Stimulated activated CD8-positive, alpha-beta memory T cell treated with anti-CD3 and anti-CD28 coated beads, Interleukin-4, amount 100 ng/mL, for 24 hours (primary cell): ENCODE data around the gene SAMD11.
"Not testable (repeated sequence)": the region's sequence is repeated elsewhere in the genome, so short reads cannot be mapped to it uniquely, and the experiment has no call there.

Experiments
- DNase-seq: peaks from one replicate; pipeline ENCODE4 v3.0.0-alpha.2; 2020; ENCODE audit warnings: low read depth

Gene SAMD11

GRCh38 chr1:945688-946556 lies 22.2 kb downstream of the SAMD11 start:
- no peak for DNase-seq

- DNase-seq, result not testable (repeated sequence)
These were observed 23.1 kb downstream of the SAMD11 start for GRCh38 chr1:946811-947210.

GRCh38 chr1:947958-948357 lies 24.2 kb downstream of the SAMD11 start:
- DNase-seq, result no peak

- DNase-seq, result no peak
These were observed 26.5 kb downstream of the SAMD11 start for GRCh38 chr1:950268-950667.

- no peak for DNase-seq
These were observed 27.2 kb downstream of the SAMD11 start for GRCh38 chr1:950881-951280.

GRCh38 chr1:951364-951763 lies 27.6 kb downstream of the SAMD11 start:
- DNase-seq, result no peak

GRCh38 chr1:952201-952600 lies 28.5 kb downstream of the SAMD11 start:
- no peak for DNase-seq

GRCh38 chr1:952603-953002 lies 28.9 kb downstream of the SAMD11 start:
- no peak for DNase-seq

- no peak for DNase-seq
These were observed 30.0 kb downstream of the SAMD11 start for GRCh38 chr1:953524-954320.

- DNase-seq, result no peak
These were observed 31.2 kb downstream of the SAMD11 start for GRCh38 chr1:954927-955326.

GRCh38 chr1:955474-955873 lies 31.8 kb downstream of the SAMD11 start:
- no peak for DNase-seq

GRCh38 chr1:956636-957035 lies 32.9 kb downstream of the SAMD11 start:
- no peak for DNase-seq

GRCh38 chr1:958823-959730 lies 35.4 kb downstream of the SAMD11 start, which contains the start of gene NOC2L:
NOC2L (minus strand) TSS chr1:959256; CDS start chr1:959240, 16 bp downstream.
- DNase-seq, result peak; percentile 97

GRCh38 chr1:959731-960362 lies 36.1 kb downstream of the SAMD11 start:
- DNase-seq, result no peak

GRCh38 chr1:960363-961131 lies 36.8 kb downstream of the SAMD11 start, which contains the start of gene KLHL17:
KLHL17 (plus strand) TSS chr1:960584; CDS start chr1:960694, 110 bp downstream.
- DNase-seq, result peak; percentile 77

GRCh38 chr1:961132-961669 lies 37.5 kb downstream of the SAMD11 start:
- no peak for DNase-seq

- no peak for DNase-seq
These were observed 38.9 kb downstream of the SAMD11 start for GRCh38 chr1:962381-963300.

GRCh38 chr1:963301-963651 lies 39.6 kb downstream of the SAMD11 start:
- DNase-seq, result no peak
